B cell (primary cell): ENCODE results near the gene ZNF516. TPM values are rescaled to one million over a fixed set of nuclear protein-coding genes. Genes with fewer than 3 reads are reported as not detected.

Experiments
- ATAC-seq: fragments of 200-7000 bp; cut with Tn5 transposase; one replicate; pipeline ENCODE4 v1.10.0; 2021; ENCODE audit warnings: low read depth, mild to moderate bottlenecking, moderate number of reproducible peaks, moderate library complexity
- CTCF ChIA-PET: fragments of 350-600 bp; sonication (Branson Sonifier 250); formaldehyde crosslinking; loops from one replicate; lab custom pipeline; 2021; ENCODE audit warnings: antibody characterized with exemption, inconsistent platforms; lab: Charles Lee
- POLR2A ChIA-PET: fragments of 350-600 bp; sonication (Branson Sonifier 250); formaldehyde crosslinking; loops from one replicate; lab custom pipeline; 2021; ENCODE audit warnings: antibody characterized with exemption; lab: Charles Lee
- DNase-seq: peaks from one replicate; pipeline ENCODE4 v3.0.0; 2013
- H2AFZ ChIP-seq: 2 replicates; pipeline ENCODE4 v1.6.1; 2012; ENCODE audit warnings: mild to moderate bottlenecking, low read depth, low read length; ENCODE audit not compliant: insufficient read depth, poor library complexity, severe bottlenecking
- H3K27ac ChIP-seq, 2 donors: 1 replicate in 1 of 2; 2 replicates in 1 of 2; pipeline ENCODE4 v1.5.1; 2012 to 2013; ENCODE audit warnings: low read length in 2 of 2, mild to moderate bottlenecking in 2 of 2, moderate library complexity in 1 of 2
- H3K27me3 ChIP-seq, 4 experiments: fragments of 200-600 bp in 1 of 4; sonication (generic) in 1 of 4; replicated peaks in 1 of 4; 1 replicate in 2 of 4; 2 replicates in 2 of 4; pipeline versions ENCODE4 v1.6.1 to v1.7.0; 2013 to 2016; ENCODE audit warnings: low read length in 3 of 4, mild to moderate bottlenecking in 2 of 4, mixed read lengths in 1 of 4, moderate library complexity in 1 of 4; ENCODE audit not compliant: insufficient read depth in 4 of 4, control insufficient read depth in 3 of 4; ENCODE audit errors: control extremely low read depth in 1 of 4
- H3K36me3 ChIP-seq, 2 experiments: replicated peaks in 1 of 2; 1 replicate in 1 of 2; 2 replicates in 1 of 2; pipeline versions ENCODE4 v1.6.1 to v1.7.1; 2013; ENCODE audit warnings: low read length in 1 of 2; ENCODE audit not compliant: insufficient read depth in 2 of 2, control insufficient read depth in 1 of 2; ENCODE audit errors: control extremely low read depth in 1 of 2, extremely low read depth in 1 of 2
- H3K4me1 ChIP-seq, 2 donors: fragments of 200-600 bp in 1 of 2; sonication (generic) in 1 of 2; 1 replicate in 1 of 2; 2 replicates in 1 of 2; pipeline versions ENCODE4 v1.5.1 to v1.6.1; 2013 to 2017; ENCODE audit warnings: low read length in 2 of 2; ENCODE audit not compliant: control insufficient read depth in 2 of 2, insufficient read depth in 2 of 2
- H3K4me2 ChIP-seq: replicated peaks from 2 replicates; pipeline ENCODE3; 2012; ENCODE audit warnings: mild to moderate bottlenecking, low read depth, low read length; ENCODE audit not compliant: poor library complexity, severe bottlenecking
- H3K4me3 ChIP-seq, 5 experiments: fragments of 200-600 bp in 1 of 5; sonication (generic) in 1 of 5; 1 replicate in 3 of 5; 2 replicates in 2 of 5; pipeline versions ENCODE4 v1.5.1 to v1.7.0; 2011 to 2016; ENCODE audit warnings: low read length in 4 of 5, mild to moderate bottlenecking in 4 of 5, low read depth in 2 of 5, control low read depth in 1 of 5, moderate library complexity in 1 of 5; ENCODE audit not compliant: insufficient read depth in 1 of 5; ENCODE audit errors: control extremely low read depth in 1 of 5, extremely low read depth in 1 of 5
- H3K79me2 ChIP-seq: fragments of 200-600 bp; sonication (generic); one replicate; pipeline ENCODE4 v1.6.0; 2016; ENCODE audit warnings: low read length; ENCODE audit not compliant: control insufficient read depth, insufficient read depth
- H3K9ac ChIP-seq: fragments of 200-600 bp; sonication (generic); 2 replicates; pipeline ENCODE4 v1.6.1; 2017; ENCODE audit warnings: mild to moderate bottlenecking, low read length, moderate library complexity
- H3K9me3 ChIP-seq, 3 donors: one replicate each; pipeline versions ENCODE4 v1.6.1 to v1.7.1; 2013; ENCODE audit warnings: low read length in 2 of 3; ENCODE audit not compliant: control insufficient read depth in 2 of 3, insufficient read depth in 1 of 3; ENCODE audit errors: control extremely low read depth in 1 of 3
- H4K20me1 ChIP-seq: 2 replicates; pipeline ENCODE4 v1.6.0; 2012; ENCODE audit warnings: mild to moderate bottlenecking, low read length; ENCODE audit not compliant: insufficient read depth, control insufficient read depth, poor library complexity, severe bottlenecking
- H3K27ac Mint-ChIP-seq: one replicate; pipeline ENCODE4 v1.8.0; 2021; ENCODE audit warnings: mixed read lengths
- H3K27me3 Mint-ChIP-seq: one replicate; pipeline ENCODE4 v1.8.0; 2021; ENCODE audit warnings: mixed read lengths
- H3K4me1 Mint-ChIP-seq: one replicate; pipeline ENCODE4 v1.8.0; 2021; ENCODE audit warnings: mixed read lengths
- H3K4me3 Mint-ChIP-seq: one replicate; pipeline ENCODE4 v1.8.0; 2021; ENCODE audit warnings: mixed read lengths
- H3K9me3 Mint-ChIP-seq: one replicate; pipeline ENCODE4 v1.8.0; 2022; ENCODE audit warnings: mixed read lengths; ENCODE audit not compliant: insufficient read depth
- CTCF ChIP-seq: fragments of 200-600 bp; IDR thresholded peaks from one replicate; pipeline ENCODE4 v1.8.0; 2022; ENCODE audit warnings: antibody characterized with exemption, mild to moderate bottlenecking
- EZH2 ChIP-seq: IDR thresholded peaks from 2 replicates; pipeline ENCODE4 v1.6.1; 2012; ENCODE audit warnings: borderline replicate concordance, low read depth, mild to moderate bottlenecking, moderate library complexity, low read length; ENCODE audit not compliant: insufficient read depth, poor library complexity, severe bottlenecking
- WGBS: methylation state at CpG from one replicate; pipeline ENCODE4 v1.1.5; 2013; ENCODE audit warnings: missing lambda C conversion rate; ENCODE audit not compliant: insufficient coverage; 5-methylcytosine and 5-hydroxymethylcytosine counted together
- intact Hi-C: fragments of 100-400 bp; cut with micrococcal nuclease; formaldehyde crosslinking; loops from one replicate; pipeline ENCODE4 v1.10.0; 2022
- polyA plus RNA-seq: library from polyadenylated mRNA; depleted of rRNA; stranded (reverse); fragments of >200 nt; gene quantifications from 2 replicates; pipeline ENCODE4 v1.2.3, GENCODE V29; 2012
- total RNA-seq, 2 donors: library from RNA; stranded (reverse); fragments of 120-200 nt in 1 of 2; gene quantifications; 1 replicate in 1 of 2; 2 replicates in 1 of 2; pipeline versions ENCODE4 v1.2.3 to v1.2.4, GENCODE V29; 2013 to 2022

The ZNF516 gene
- total and polyA plus RNA-seq, 2 donors (not counting 1 experiment from before 2014, with no cell fraction given): 6.7 to 27.1 TPM

DNA sequence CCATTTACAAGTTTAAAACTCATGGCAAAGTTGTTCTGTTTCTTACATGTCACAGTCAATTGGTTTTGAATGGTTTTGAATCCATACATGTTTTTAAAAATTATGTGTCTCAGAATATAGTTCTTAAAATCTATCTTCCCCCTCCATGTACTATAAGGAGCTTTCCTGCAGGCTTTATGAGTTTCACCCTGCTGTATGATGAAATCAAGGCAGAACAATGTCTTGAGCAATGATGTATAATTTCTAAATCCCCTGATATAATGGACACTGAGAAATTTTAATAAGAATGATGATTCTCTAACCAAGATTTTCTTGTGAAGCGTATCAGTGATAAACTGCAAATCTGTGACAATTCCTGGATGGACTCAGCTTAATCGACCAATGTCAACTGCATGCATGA is 10.6 kb upstream of the ZNF516 start:
- Mint-ChIP-seq H3K27ac (no peak overlapping the region), H3K4me1 (peaks cover 1% of the 10 kb centered on the region), H3K9me3 (no peaks in the 10 kb centered on the region), H3K27me3 (peaks cover 17% of the 10 kb centered on the region), H3K4me3 (no peak overlapping the region)
- Histone ChIP-seq H3K4me2 (no peak overlapping the region), H4K20me1 (no peaks in the 10 kb centered on the region), H3K4me1 (peaks cover 0 to 2% of the 10 kb centered on the region in 2 donors), H3K9me3 (peaks cover 0 to 6% (median 0%) of the 10 kb centered on the region in 3 donors), H3K4me3 (no peak overlapping the region), H3K27me3 (no peaks in the 10 kb centered on the region), H3K9ac (no peak overlapping the region), H3K36me3 (no peaks in the 10 kb centered on the region), H3K79me2 (no peaks in the 10 kb centered on the region), H3K27ac (no peak overlapping the region), H2AFZ (no peak overlapping the region)
- POLR2A ChIA-PET: no interaction called here
- TF ChIP-seq EZH2: no peak
- no peak for TF ChIP-seq CTCF
- ATAC-seq (no peak), DNase-seq (no peak)
- intact Hi-C loops: no loop called here
- WGBS: 100% methylated on average over 2 of the region's 2 CpGs
- CTCF ChIA-PET: no interaction called here

DNA sequence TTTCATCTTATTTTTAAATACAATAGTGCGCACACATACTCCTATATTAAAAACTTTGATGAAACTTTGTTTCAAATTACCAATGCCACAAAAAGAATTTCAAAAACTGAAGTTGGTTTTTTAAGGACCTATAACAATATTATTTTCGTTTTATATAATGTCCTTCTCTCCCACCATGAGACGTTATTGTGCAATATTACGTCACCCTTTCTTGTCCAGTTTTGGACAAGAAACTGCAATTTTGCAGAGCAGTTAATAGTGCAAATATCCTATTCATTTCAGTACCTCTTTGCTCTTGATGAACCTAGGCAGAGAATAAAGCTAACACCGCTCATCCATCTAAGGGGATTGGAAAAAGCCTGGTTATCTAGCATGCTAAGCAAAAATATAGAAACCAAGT is 9.7 kb upstream of the ZNF516 start:
- DNase-seq (no peak), ATAC-seq (no peak)
- Mint-ChIP-seq H3K27me3 (peaks cover 14% of the 10 kb centered on the region), H3K9me3 (no peaks in the 10 kb centered on the region), H3K27ac (no peak overlapping the region), H3K4me3 (no peak overlapping the region), H3K4me1 (peaks cover 8% of the 10 kb centered on the region)
- CTCF ChIA-PET: no interaction called here
- Histone ChIP-seq H3K27ac (no peak overlapping the region), H3K4me2 (no peak overlapping the region), H3K79me2 (no peaks in the 10 kb centered on the region), H3K36me3 (no peaks in the 10 kb centered on the region), H3K9me3 (peaks cover 0 to 9% (median 0%) of the 10 kb centered on the region in 3 donors), H4K20me1 (no peaks in the 10 kb centered on the region), H3K4me1 (peaks cover 7 to 9% of the 10 kb centered on the region in 2 donors), H3K9ac (no peak overlapping the region), H3K4me3 (no peak overlapping the region), H3K27me3 (no peaks in the 10 kb centered on the region), H2AFZ (no peak overlapping the region)
- TF ChIP-seq EZH2: no peak
- TF ChIP-seq CTCF: no peak
- POLR2A ChIA-PET: no interaction called here
- intact Hi-C loops: no loop called here
- no CpG with 5 or more reads among the region's 5 CpGs for WGBS
